NCI-H1417 treated with DMSO at 0.1 percent for 48 hours (cell line): ENCODE results near the gene ST6GAL2.

Source experiments
- DNase-seq: peaks from one replicate; lab custom pipeline; 2025; lab: John Stamatoyannopoulos, UW

Gene ST6GAL2

DNA sequence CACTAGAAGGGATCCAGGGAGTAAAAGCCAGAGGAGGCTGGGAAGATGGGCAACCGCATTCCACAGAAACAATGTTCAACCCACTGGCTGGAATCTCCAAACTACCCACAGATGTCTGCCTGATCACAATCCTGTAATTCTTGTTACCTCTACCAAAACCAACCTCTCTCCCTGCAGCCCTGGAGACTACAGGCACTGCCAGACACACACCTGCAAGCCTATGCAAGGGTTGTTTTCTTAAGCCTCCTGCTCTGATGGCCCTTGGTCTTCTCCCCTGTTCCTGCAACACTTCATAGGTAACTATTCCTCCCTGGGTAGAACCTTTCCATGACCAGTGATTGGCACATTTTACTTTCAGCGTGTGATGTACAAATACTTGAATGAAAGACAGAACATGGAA lies 21.9 kb downstream of the ST6GAL2 start:
- no peak for DNase-seq

DNA sequence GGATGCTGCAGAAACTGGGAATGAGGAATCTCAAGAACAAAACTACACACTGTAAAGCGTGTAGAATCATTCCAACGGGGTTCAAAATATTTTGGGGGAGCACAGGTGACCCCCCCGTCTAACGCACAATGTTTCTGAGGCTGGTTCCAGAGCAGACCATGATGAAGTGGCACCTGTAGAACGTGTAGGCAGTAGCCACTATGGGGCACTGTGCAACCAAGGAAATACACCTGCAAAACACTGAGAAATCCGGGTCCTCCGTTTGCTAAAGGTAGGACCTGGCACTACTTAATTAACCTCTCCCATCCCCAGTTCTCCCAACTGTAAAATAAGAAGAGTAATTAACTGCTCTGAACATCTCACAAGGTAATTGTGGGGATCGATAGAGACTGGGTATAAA lies 22.6 kb downstream of the ST6GAL2 start:
- DNase-seq = no peak

DNA sequence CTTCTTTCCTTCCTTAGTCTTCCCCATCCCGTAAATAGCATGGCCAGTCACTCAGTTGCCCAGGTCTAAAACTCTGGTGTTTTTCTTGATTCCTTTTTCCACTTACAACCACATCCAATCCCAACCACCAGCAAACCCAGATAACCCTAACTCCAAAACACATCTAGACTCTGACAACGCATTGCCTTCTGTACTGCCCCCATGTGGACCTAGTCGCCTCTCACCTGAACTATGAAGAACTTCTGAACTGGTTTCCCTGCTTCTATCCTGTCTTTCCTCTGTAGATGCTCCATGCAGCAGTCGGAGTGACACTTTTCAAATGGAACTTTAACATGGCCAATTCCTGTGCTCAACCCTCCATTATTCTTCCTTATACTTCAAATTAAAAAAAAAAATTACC lies 26.5 kb downstream of the ST6GAL2 start:
- DNase-seq = no peak

DNA sequence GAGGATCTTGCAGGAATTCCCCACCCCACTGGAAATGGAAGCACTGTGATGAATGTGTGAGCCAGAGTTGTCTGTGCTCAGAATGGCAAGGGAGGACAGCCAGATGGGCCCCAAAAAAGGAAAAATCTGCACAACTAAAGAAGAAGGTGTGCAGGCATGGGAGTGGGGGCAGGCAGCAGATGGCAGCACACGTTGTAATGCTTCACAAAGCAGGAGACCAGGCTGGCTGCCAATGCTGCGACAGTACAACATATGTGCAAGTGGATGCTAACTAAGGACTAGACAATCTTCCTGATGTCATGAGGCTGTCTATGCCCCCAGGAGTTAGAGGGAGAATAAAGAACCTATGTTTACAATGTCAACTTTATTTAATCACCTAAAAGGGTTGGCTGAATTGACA lies 27.2 kb downstream of the ST6GAL2 start:
- DNase-seq = no peak

DNA sequence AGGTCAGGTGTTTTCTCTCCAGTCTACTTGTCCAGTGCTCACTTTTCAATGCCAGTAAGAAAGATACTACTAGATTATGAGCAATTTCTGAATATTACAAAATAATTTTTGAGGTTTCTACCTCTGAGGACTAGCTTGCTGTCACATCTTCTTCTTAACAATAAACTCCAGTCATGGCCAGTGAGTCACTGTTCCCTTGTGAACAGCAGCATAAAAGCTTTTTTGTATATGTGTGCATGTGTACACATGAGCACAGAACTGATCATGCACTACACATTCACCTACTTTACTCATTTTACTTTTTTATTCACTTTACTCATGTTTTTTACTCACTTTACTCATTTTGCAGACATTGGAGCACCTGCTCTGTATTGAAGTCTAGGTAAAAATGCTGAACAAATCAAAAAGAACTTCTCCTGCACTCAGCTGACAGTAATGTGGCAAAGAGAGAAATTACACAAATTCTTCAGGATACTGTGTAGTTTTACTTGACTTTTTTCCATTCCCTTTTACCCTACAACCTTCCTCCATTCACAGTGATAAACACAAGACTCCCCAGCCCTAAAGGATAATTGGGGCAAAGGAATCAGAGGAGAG lies 28.0 kb downstream of the ST6GAL2 start:
- DNase-seq = no peak

DNA sequence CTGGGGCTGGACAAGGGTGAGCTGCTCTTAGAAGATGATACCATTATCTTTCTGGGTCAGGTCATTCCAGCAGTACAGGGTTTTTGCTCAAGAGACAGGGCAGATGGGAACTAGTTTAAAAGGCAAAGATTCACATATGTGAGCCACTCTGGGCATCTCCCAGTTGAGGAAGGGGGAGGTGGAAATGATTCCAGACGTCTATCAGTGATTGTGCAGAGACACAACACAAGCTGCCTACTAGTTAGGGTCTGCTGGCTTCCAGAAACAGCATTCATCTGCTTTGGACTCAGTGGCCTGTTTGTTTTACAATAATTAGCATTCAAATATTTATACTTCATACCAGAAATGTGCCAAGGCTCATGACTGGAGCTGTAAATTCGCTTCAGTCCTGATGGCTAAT lies 32.3 kb downstream of the ST6GAL2 start:
- DNase-seq = no peak

DNA sequence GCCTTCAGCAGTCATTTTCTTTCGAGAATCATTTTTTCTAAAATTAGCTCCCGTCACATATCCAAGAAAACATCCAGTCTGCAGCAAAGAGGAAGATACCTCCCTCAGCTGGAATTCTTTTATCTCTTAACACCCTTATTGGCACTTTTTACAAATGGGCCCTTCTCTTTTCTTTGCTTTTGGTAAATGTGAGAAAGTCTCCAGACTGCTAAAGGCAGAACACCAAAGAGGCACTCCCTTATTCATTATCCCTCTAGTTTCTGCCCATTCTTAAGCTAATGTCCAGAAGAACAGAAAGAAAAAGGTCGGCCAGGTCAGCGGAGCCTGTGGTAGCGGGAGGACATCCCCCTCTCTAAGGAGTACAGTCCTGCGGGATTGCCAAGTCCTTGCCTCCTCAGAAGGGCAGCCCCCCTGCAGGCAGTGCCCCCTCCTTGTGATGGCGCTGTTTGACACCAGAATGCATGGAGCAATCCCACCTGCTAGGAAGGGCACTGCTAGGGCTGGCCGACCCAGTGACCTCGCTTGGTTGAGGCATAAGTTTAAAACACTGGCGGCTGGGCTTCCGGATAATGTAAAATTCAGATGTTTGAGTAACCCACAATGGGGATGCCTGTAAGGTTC lies 34.0 kb downstream of the ST6GAL2 start:
- no peak for DNase-seq

DNA sequence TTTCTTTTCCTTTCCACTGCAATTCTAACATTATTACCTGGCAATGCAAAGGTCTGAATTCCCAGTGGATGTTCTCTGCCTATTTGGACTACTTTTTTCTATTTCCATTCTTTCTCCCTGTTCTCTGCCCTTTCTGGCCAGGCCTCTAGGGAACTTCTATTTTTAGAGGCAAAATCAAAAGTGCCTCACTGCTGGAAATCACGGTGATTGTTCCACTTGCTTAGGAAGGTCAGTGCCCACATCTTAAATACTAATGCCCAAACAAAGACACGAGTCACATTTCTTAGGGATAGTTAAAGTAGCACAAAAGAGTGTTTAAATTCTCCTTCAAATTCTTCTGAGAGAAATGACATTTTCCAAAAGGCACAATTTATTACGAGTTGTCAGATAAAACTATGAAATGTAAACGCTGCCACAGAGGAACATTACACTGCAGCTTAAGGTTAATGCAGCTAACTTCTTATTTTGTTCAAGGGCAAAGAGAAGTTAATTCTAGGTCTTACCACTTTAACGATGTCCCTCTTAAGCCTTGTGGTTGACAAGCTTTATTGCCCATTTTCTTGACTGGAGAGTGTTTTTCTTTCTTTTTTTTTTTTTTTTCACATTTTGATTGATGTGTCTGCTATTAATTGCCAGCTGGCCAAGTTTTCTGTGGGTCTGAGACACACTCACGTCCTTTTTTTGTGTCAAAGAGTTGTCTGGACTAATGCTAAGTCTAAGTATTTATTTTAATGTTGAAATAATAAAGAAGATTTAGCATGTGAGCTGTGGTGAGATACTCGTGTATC lies 34.7 kb downstream of the ST6GAL2 start:
- DNase-seq = no peak

DNA sequence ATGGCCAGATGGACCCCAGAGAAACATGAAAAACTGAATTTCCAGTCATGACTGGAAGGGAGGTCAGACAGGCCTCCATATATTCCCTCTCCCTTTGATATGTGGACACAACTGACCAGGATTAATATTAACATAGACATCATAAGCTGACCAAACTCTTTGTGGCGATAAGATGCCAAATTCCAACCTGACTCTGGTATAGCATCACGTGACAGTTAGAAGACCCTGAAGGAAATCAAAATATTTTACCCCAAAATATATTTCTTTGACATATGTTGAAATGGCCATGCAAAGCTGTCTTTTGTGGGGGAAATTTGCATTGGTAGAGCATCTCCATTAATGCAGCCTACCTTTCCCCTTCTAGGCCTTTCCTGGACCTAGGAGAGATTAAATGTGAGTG lies 36.7 kb downstream of the ST6GAL2 start:
- DNase-seq = no peak

DNA sequence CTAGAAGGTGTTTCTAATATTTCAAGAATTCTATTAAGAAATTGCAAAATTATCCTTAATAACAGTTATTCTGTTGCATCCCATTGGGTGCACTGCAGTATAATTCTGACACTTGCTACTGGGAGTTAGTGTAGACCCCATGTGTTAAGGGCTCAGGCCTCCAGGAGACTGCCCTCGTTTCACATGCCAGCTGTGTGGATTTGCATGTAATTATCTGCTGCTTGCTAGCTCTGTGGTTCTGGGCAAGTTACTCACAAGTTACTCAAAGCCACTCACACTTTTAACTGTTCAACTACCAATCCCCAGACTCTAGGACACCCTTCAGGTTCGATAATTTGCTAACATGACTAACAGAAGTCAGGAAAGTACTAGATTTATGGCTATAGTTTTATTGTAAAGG lies 38.6 kb downstream of the ST6GAL2 start:
- no peak for DNase-seq

DNA sequence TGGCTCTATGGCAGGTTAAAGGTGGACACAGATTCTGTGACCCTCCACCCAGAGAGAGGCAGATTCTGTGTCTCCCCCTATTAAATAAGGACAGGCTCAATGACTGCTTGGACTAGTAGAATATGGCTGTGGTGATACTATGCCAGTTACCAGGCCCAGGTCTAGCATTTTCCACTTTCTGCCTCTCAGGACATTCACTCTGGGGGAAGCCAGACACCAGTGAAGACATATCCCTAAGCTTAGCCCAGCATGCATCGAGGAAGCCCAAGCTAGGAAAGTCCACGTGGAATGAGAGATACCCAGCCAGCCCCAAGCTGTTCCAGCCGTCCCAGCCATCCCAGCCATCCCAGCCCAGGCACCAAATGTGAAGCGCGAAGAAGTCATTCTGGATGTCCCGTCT lies 40.3 kb downstream of the ST6GAL2 start:
- no peak for DNase-seq

DNA sequence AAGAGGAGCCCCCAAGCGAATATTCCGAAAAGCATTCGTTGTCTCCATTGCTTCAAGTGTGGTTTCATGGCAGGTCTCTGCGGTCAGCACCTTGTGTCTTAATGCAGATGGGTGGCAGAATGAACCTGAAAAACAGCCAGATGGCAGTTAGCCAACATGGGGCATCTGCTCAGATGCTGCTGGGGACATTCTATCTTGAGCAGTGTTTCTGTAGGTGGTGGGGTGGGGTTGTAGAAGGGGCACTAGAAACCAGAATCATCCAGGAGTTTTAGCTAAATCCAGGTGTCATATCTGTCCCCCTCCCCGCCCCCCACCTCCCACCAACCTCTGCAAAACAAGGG lies 42.1 kb downstream of the ST6GAL2 start:
- no peak for DNase-seq

DNA sequence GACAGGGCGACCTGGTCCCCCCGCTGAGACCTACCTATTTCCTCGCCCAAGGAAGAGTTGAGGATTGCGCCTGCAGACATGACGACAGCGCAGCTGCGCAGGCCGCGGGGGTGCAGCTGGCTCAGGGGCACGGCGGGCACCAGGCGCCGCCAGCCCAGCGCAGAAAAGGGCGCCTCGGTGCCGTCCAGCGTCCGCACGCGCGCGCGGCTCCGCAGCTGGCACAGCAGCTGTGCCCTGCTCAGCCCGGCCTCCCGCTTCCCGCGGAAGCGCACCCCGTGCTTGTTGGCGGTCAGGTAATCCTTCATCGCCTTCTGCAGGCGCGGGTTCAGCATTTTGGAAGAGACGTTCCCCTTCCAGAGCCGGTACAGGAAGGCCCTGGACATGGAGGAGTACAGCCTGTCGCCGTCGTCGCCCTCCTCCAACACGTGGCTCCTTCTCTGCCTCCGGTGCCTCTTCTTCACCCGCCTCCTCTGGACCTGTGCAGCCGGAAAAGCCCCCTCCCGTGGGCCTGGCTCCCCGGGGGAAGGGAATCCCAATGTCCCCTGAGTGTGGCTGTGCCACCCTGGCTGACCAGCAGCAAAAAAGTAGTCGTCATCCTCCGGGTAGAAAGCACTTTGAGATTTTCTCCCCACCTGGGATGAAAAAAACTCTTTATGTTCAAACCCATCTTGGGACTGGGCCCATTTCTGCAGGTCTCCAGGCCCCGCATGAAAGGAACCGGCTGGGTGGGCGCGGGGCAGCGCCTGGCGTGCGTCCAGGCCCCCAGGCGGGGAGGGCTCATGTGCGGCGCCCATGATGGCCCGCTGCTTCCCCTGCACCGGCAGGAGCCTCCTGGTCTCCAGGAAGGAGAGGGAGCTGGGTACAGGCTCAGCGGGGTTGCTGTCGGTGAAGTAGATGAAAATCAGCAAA lies 42.7 kb downstream of the ST6GAL2 start:
- no peak for DNase-seq

DNA sequence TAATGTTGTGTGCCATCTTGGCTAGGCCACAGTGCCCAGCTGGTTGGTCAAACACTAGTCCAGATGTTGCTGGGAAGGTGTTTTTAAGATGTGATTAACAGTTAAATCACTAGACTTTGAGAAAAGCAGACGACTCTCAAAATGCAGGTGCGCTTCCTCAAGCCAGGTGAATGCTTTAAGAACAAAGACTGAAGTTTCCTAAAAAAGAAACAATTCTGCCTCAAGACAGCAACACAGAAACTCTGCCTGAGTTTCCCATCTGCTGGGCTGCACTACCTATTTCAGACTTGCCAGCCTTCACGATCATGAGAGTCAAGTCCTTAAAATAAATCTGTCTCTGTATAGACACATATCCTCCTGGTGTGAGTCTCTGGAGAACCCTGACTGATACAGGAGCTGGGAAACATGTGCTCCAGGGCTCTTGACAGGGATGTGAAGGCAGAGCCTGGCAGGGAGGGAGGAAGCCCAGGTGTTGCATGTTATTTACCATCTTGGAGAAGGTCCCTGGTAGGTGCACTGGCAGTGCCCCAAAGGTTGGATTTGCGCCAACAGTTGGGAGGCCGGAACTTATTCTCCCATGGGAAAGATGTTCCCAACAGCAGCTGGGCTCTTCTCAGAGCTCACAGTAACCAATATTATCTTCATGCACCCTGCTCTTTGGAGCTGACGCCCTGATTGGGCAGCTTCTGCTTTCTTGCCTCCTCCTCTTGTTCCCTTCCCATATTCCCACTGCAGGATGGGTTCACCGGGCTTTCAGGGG lies 43.9 kb downstream of the ST6GAL2 start:
- no peak for DNase-seq

DNA sequence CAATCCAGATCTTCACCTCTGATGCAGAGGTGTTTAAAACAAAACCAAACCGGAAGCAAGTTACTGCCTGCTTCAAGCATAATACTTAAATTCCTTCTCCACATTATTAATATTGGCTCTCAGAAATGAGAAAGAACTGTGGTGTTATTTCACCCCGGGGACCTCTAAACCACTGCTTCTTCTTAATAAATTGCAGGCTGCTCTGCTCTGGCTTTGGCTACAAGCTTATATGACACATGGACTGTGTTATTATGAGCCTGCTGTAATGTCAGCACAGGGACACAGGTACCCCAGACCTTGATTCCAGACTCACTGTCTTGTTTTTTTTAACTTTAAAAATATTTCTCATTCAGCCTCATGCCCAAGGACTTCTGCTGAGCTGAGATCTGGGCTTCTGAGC lies 45.1 kb downstream of the ST6GAL2 start:
- DNase-seq = no peak

DNA sequence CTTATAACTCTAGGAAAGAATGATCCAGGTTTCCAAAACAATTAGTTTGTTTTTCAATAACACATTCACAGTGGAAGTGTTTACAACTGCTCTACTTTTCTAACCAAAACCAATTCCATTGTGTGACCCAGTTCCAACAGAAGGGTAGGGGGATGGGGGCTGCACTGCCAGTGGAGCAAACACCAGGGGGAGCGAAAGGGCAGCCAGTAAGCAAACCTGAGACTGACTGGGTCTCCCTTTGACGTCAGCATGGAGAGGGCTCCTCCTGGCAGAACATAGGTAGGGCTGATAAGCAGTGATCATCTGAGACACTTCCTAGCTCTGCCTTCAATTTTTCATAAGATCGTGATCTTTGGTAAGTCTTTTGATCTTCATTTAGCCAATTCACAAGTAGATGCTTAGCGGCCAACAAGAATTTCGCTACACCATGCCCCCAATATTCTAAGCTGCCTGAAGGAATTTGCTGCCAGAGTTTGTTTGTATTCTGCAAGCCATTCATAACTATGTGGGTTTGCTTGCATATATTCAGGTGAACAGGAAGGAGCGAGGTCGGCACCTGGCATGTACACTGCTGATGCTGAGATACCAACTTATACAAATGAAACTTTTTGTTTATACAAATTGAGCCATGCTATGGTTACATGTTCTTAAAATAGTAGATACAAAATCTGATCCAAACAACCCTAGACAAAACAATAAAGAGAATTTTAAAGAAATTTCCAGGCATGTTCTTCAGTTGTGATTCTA lies 45.9 kb downstream of the ST6GAL2 start:
- DNase-seq = no peak

DNA sequence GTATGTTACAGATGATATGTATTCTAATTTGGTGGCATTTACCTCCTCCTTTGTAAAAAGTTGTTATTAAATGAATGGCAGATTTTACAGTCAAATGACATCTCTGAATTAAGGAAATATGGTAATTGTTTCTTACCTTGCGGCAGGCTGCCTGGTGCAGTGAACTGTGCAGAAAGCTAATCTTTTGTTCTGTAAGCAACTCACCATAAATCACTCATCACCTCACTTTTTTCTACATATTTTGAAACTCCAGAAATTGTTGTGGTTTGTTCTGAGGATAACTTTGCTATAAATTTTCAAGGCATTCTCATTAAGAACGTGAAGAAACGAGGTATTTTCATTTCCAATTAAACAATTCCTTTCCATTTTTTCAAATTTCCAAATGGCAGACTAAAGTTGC lies 52.7 kb downstream of the ST6GAL2 start:
- no peak for DNase-seq

DNA sequence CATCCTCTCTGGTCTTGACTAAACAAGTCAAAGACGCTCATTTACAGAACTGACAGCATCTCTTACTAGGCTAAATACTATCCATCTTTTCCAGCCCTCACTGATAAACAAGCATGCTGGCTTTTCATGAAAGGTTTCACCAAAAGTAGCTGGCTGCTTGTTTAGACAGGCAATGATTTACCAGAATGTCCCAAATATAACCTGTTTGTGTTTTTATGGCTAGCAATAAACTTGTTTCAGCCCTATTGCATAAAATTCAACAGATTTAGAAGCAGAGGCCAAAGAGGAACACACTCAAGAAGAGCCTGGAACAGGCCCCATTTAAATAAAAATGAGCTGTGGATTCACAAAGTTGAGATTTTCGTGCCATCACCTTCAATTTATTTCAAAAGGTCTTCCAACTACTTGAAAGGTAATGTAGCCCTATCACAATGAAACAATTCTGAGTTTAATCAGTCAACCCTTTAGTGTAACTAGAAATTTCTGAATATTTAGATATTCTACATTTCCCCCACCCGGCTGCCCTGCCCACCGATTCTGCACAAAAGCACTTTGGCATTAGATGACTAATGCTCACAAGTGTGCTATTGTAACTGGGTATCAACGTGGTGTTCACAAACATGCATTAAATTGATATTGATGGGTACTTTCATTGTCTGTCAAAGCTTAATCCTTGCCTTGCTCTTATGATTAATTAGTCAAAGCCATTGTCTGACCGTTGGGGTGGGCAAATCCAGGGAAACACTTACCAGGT lies 54.0 kb downstream of the ST6GAL2 start:
- no peak for DNase-seq

DNA sequence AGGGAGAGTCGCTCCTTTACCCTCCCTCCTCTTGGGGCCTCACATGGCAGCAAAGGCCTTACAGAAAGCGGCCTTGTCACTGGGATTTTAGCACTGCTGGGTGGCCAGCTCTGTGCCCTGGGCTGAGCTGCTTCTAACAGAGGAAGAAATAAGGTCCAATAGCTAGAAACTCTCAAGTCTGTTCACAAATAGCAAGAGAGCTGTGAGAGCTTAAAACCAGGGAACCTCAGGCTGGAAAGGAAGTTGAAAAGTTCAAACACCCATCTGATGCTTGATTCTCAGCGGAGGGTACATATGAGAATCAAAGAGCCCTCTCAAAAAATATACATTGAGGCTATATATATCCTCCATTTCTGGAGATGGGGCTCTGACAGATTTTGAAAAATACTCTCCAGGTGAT lies 54.7 kb downstream of the ST6GAL2 start:
- DNase-seq = no peak

DNA sequence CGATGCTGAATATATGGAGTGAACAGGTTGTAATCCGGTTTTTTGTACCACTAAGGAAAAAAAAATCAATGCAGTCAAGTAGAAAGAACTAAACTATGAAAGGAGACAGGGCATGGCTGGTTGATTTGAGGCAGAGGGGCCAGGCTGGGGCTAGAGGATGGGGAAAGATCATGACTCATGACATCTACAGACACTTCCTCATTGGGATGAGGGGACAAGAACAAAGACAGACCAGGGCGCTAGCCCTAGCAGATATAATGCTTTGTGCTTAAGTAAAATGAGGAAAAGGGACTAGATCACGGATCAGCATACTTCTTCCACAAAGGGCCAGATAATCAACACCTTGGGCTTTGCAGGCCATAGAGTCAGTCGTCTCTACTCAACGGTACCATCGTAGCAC lies 55.8 kb downstream of the ST6GAL2 start:
- DNase-seq = no peak
